ENCODE data around the gene LBH.

LBH gene

GRCh38 chr2:30233271-30234009 is 2.1 kb downstream of the LBH start:
- in situ Hi-C loops (cut with MboI; ENCODE audit: low sequenced_read_pairs): no loop called here

- in situ Hi-C loops (cut with MboI; ENCODE audit: low sequenced_read_pairs): no loop called here
Measured at GRCh38 chr2:30234180-30234971, 3.0 kb downstream of the LBH start.

- in situ Hi-C loops (cut with MboI; ENCODE audit: low sequenced_read_pairs): no loop called here
Measured at GRCh38 chr2:30235008-30235655, 3.8 kb downstream of the LBH start.

- in situ Hi-C loops (cut with MboI; ENCODE audit: low sequenced_read_pairs): no loop called here
Measured at GRCh38 chr2:30235859-30236535, 4.7 kb downstream of the LBH start.

- in situ Hi-C loops (cut with MboI; ENCODE audit: low sequenced_read_pairs): no loop called here
Measured at GRCh38 chr2:30236591-30237238, 5.4 kb downstream of the LBH start.

- in situ Hi-C loops (cut with MboI; ENCODE audit: low sequenced_read_pairs): no loop called here
Measured at GRCh38 chr2:30237239-30237965, 6.1 kb downstream of the LBH start.

- in situ Hi-C loops (cut with MboI; ENCODE audit: low sequenced_read_pairs): no loop called here
Measured at GRCh38 chr2:30237966-30238800, 6.8 kb downstream of the LBH start.

GRCh38 chr2:30239308-30239985 is 8.1 kb downstream of the LBH start:
- in situ Hi-C loops (cut with MboI; ENCODE audit: low sequenced_read_pairs): no loop called here

GRCh38 chr2:30239986-30240752 is 8.8 kb downstream of the LBH start:
- in situ Hi-C loops (cut with MboI; ENCODE audit: low sequenced_read_pairs): no loop called here

GRCh38 chr2:30243231-30243630 is 11.9 kb downstream of the LBH start:
- in situ Hi-C loops (cut with MboI; ENCODE audit: low sequenced_read_pairs): no loop called here

GRCh38 chr2:30245364-30245763 is 14.0 kb downstream of the LBH start:
- in situ Hi-C loops (cut with MboI; ENCODE audit: low sequenced_read_pairs): no loop called here

- in situ Hi-C loops (cut with MboI; ENCODE audit: low sequenced_read_pairs): no loop called here
Measured at GRCh38 chr2:30248791-30249190, 17.5 kb downstream of the LBH start.

GRCh38 chr2:30249354-30249753 is 18.0 kb downstream of the LBH start:
- in situ Hi-C loops (cut with MboI; ENCODE audit: low sequenced_read_pairs): no loop called here

- in situ Hi-C loops (cut with MboI; ENCODE audit: low sequenced_read_pairs): no loop called here
Measured at GRCh38 chr2:30250421-30250820, 19.1 kb downstream of the LBH start.

GRCh38 chr2:30252723-30253701 is 21.7 kb downstream of the LBH start:
- in situ Hi-C loops (cut with MboI; ENCODE audit: low sequenced_read_pairs): no loop called here

GRCh38 chr2:30253873-30254684 is 22.7 kb downstream of the LBH start:
- in situ Hi-C loops (cut with MboI; ENCODE audit: low sequenced_read_pairs): no loop called here

Measured in HL-60/S4 treated with retinoic acid at 250 ng/mL for 4 days and 3 days (cell line).